Activated CD4-positive, alpha-beta T cell treated with anti-CD3 and anti-CD28 coated beads for 4 hours (primary cell): ENCODE results near the gene ATP8A2.

Experiments
- DNase-seq, 2 donors: peaks; one replicate each; pipeline ENCODE4 v3.0.0-alpha.2; 2020

The ATP8A2 gene

DNA sequence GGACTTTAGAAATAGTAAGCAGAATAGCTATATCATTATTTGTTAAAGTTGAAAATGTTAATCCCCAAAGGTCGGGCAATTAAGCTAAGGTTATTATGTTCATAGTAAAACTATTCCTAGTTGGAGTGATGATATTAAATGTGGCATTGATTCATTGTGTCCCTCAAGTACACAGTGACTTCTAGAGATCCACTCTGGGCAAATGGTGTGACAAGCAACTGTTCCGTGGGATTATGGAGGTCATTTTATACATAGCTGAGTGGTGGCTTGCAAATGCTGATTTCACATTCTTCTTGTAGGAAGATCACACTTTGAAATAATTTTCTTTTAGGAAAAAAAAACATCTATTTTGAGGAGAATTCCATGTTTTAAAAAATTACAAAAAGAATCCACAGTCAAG is 317.8 kb downstream of the ATP8A2 start:
- DNase-seq: no peak

GRCh38 chr13:25690582-25690981 is 318.8 kb downstream of the ATP8A2 start:
- no peak for DNase-seq

DNA sequence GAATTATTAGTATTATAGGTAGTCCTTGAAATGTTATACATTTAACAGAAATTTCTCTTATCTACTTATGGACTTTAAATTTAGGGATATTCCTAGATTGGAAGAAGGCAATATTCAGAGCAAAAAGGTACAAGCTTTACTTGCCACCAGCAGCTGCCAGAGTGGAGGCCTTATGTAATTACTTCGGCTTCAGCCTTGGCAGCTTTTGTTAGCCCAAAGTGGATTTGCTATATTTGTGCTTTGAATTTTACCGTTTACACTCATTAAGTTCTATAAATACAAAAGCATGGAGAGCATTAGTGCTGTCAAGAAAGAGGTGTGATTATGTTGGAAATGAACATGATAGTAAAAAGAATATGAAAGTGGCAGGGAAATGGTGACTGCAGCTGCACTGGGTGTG is 319.9 kb downstream of the ATP8A2 start:
- DNase-seq: no peak

DNA sequence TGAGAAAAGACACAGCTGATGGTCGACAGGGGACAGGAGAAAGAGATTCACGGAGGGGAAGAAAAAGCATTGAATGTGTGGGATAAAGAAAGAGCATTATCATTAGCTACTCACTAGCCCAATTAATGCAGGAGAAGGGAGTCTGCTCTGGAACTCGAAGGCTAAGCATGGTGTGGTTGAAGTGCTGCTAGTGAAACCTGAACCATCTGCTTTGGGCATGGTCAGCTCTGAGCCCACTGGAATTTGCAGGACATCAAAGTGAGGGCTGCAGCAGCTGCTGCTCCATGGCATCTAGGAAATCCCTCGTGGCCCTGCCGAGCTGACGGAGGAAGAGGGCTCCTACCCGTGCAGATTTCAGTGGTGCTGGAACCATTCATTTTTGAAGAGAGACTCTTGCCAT is 320.3 kb downstream of the ATP8A2 start:
- DNase-seq: no peak

- DNase-seq: no peak
Observed at GRCh38 chr13:25699056-25699455, 327.3 kb downstream of the ATP8A2 start.

DNA sequence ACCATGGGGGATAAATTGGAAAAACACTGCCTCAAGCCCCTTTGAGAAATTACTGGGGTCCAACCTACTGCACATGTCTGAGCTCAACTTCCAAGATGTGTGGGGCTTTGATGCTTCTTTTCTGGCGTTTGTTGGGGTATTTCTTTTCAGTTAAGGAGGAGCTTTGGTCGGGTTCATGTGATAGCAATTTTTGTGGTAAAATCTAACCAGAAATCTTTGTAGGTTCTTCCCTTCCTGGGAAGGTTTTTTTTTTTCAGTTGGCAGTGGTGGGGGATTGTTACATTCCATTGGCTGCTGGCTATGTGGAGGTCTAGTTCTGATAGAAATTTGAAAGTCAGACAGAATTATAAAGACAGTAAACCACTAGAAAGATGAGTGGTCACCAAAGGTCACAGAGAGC is 327.8 kb downstream of the ATP8A2 start:
- no peak for DNase-seq

- DNase-seq: no peak
Observed at GRCh38 chr13:25701304-25701703, 329.5 kb downstream of the ATP8A2 start.

DNA sequence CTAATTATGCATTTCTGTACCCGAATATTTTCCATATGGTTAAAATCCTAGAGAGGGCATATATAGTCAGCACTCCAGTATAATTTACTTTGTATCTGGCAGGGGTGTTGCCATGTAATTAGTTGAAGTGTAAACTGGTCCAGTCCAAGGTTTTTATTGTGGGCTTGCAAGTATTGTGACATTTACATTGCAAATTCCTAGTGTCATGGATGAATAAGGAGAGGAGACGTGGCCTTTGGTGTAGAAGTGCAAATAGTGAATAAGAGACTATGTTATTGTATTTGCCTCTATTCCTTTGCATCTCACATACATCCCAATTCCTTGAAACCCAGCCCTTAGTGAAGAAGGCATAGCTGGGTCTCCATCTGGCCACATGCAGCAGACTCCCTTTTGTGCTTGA is 330.6 kb downstream of the ATP8A2 start:
- DNase-seq: no peak

DNA sequence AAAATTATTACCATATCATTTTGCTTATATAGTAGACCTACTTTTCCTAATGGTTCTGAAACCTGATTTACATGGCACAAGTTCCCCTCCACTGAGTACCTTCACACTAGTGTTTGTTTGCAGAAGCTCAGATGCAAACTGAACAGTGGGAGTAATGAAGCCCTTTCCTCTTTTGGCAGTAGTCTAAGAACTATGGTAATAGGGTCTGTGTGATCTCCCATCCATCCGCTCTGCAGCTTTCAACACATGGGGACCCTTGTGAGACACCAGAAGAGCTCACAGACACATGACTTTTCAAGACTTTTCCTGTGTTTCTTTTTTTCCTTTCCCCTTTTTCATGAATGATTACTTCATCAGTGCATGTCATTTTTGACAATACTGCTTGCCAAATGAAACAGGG is 336.0 kb downstream of the ATP8A2 start:
- DNase-seq: no peak

DNA sequence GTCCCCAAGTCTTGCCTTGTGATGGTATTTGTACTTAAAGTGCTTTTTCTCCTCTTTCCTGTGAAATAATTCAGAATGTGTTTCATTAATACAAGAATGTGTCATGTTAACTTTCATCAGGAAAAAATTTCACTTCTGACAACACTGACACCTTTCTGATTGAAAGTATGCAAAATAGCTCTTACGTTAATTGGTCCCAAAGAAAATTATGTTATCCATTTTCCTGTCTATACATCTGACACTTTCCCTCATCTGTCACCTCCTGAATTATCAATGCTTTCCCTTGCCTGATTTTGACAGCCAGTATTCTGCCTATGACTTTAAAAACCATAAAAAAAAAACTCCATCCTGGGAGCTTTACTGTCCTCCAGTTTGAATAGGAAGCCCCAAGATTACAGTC is 336.5 kb downstream of the ATP8A2 start:
- DNase-seq: no peak

- no peak for DNase-seq
Observed at GRCh38 chr13:25709088-25709487, 337.3 kb downstream of the ATP8A2 start.

DNA sequence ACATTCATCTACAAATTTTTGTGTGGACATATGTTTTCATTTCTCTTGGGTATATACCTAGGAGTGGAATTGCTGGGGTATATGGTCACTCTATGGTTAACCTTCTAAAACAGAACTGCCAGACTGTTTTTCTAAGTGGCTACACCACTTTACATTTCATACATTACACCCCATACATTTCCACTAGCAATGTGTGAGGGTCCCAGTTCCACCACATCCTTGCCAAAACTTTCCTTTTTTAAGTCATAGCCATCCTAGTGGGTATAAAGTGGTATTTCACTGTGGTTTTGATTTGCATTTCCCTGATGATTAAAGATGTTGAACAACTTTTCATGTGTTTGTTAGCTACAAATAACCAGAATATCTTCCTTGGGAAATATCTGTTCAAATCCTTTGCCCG is 344.0 kb downstream of the ATP8A2 start:
- DNase-seq: no peak

DNA sequence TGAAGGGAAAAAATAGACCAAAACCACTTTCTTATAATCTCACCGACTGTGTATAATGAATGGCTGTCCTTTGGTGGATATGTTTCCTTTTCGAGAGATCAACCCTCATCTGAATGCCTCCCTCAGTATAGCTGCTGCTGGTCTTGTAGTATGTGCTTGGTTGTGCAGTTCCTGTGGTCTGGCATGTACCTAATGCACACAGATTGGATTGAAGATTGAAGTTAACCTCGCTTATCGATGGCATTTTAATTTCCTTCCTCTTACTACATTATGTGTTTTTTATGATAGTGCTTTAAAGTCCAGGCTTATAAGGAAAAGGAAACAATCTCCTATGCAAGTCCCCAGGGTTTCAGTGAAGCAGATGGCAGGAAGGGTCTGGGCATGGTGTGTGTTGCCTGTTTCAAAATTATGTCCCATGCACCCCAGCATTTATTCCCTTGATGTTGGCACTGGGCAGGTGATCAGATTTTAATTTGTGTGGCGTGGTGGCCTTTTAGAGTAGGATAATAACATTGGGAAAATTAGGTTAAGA is 346.0 kb downstream of the ATP8A2 start:
- DNase-seq: no peak

DNA sequence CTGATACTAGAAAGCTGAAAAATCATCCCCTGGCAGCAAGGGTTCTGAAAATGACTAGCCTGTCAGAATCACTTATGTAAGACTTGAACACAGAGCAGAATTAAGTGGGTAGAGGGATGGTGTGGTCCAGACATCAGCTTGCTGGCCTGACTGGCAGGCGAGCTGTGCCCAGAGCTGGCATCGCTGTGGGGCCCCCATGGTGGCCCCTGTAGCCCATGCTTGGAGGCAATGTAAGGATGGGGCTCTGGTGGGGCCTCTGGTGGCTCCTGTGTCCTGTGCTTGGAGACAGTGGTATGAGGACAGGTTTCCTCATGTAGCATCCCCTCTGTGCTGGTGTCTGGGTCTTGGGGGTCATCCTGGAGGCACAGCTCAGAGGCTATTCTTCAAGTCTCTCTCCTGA is 347.9 kb downstream of the ATP8A2 start:
- DNase-seq: no peak

DNA sequence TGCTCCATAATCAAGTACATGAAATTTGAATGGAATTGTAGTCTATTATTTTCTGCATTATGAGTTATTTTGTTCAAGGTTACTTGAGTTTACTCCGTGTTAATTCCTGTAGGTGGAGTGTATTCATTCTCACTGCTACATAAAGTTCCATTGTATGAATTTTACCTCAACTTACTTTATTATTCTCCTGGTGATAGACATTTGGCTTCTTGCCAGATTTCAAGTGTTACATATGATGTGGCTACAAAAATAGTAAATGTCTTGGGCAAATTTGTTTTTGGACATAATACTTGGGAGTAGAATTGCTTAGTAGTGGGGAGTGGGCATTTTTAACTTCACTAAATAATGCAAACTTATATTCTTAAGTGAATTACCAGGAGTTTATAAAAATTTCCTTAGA is 351.1 kb downstream of the ATP8A2 start:
- no peak for DNase-seq

GRCh38 chr13:25725104-25725503 is 353.3 kb downstream of the ATP8A2 start:
- DNase-seq: no peak

DNA sequence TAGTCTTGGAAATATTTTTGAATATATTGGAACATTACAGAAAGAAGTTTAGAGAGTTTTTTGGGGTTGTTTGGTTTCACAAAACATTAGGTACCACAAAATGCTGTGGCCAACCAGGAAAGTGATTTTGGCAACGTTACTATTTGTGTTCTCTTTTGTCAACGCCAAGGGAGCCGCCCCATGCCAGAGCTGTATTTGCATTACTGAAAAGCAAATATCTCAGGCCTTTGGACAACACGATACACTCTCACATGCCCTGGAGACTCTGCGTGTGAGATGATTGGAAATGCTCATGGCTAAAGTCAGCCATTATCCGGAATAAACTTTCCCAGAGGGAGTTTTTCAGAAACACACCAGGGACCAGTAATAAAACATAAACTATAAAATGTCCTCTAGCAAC is 355.5 kb downstream of the ATP8A2 start:
- DNase-seq: no peak

DNA sequence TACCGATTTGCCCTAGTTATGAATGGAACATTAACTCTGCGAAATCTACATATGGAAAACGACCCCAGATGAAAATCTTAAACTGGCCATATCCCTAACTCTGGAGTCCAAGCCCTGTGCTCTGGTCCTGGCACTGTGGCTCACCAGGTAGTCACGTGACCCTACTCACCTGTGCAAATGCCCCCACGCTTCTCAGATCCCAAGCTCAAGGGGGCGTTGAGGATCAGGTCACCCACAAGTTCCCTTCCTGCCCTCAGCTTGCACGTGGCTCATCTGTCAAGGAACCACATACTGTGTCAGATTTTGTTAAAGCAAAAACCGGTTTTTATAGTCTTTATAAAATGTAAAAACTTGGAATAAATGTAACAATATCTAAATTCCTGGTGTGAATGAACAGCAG is 356.0 kb downstream of the ATP8A2 start:
- DNase-seq: no peak

GRCh38 chr13:25729201-25729600 is 357.4 kb downstream of the ATP8A2 start:
- no peak for DNase-seq

DNA sequence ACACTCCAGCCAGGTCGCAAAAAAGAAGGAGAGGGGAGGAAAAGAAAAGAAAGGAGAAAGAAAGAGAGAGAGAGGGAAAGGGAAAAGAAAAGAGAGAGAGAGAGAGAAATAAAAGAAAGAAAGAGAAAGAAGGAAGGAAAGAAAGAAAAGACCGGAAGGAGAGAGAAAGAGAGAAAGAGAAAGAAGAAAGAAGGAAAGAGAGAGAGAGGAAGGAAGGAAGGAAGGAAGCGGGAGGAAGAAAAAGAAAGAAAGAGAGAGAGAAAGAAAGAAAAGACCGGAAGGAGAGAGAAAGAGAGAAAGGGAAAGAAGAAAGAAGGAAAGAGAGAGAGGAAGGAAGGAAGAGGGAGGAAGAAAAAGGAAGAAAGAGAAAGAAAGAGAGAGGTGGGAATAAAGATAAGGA is 359.3 kb downstream of the ATP8A2 start:
- DNase-seq: no peak

DNA sequence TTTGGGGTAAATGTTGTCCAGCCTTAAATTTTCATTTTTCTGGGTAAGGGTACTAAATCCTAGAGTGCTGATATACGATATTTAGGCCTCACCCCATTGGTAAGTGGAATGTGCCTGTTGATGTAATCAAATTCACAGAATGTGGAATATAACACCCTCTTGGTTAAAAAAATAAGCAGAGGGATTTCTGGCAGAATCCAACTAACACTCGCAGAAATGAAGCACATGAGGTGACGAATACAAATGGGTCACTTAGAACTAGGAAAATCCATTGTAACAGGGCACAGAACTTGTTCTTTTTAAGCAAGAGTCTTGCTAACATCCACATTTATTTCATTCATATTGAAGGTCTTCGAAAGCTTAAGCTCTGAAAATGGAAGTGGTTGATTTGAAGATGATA is 359.8 kb downstream of the ATP8A2 start:
- DNase-seq: no peak

DNA sequence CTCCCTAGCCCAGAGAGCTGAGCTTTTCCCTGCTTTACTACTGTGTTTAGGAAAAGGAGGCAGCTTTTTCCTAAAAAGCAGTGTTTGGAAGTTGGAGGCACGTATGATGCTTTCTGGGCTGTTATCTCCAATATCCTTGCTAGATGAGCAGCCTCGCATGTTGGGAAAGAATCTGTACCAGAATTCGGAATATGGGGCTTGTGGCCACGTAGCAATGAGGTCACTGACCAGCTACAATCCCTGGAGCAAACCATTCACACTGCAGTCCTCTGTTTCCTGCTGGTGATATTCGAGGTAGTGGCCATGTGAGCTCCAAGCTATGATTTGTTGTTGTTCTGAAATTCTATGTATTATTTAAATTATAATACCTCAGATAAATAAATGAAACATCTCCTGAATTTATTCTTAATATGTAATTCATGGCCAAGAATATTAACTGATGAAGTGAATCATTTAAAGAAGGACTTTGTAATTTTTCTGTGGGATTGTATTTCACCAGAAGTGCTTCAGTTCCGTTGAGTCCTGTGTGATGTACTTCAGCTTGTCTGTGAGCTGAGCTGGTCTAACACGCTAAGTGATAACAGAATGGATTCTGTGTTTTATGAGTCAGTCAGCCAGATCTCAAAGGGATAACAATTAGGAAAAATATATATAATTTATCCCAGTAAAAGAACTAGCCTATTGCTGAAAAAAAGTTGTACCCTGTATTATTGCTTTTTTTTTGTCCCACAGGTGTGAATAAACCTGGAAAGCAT is 360.5 kb downstream of the ATP8A2 start:
- no peak for DNase-seq

- DNase-seq: no peak
Observed at GRCh38 chr13:25733001-25733491, 361.3 kb downstream of the ATP8A2 start.

GRCh38 chr13:25733696-25734435 is 362.1 kb downstream of the ATP8A2 start:
- DNase-seq: no peak
